HepG2 (cell line): ENCODE results near the gene ATAD3C. TPM values are rescaled to one million over a fixed set of nuclear protein-coding genes. Genes with fewer than 3 reads are reported as not detected.

ENCODE experiments used
- CAMTA2 ChIP-seq: sonication (generic); formaldehyde crosslinking; IDR thresholded peaks from 2 replicates; pipeline ENCODE4 v1.4.0; 2020; ENCODE audit warnings: mild to moderate bottlenecking, missing genetic modification reagents, borderline replicate concordance
- ERF ChIP-seq: IDR thresholded peaks from 2 replicates; pipeline ENCODE4 v1.6.1; 2018; ENCODE audit warnings: missing biosample characterization, missing genetic modification reagents
- HNRNPK ChIP-seq: fragments of 200-400 bp; formaldehyde crosslinking; IDR thresholded peaks from 2 replicates; pipeline ENCODE4 v1.6.1; 2018; ENCODE audit warnings: low read length, low read depth, moderate library complexity, mild to moderate bottlenecking; ENCODE audit not compliant: poor library complexity, severe bottlenecking
- KLF12 ChIP-seq: sonication (generic); formaldehyde crosslinking; IDR thresholded peaks from 2 replicates; pipeline ENCODE4 v1.4.0; 2020; ENCODE audit warnings: missing genetic modification reagents, borderline replicate concordance
- MZF1 ChIP-seq: sonication (generic); formaldehyde crosslinking; IDR thresholded peaks from 2 replicates; pipeline ENCODE4 v1.8.1; 2023; ENCODE audit warnings: mild to moderate bottlenecking, missing genetic modification reagents, borderline replicate concordance
- PHF20 ChIP-seq: sonication (generic); formaldehyde crosslinking; IDR thresholded peaks from 2 replicates; pipeline ENCODE4 v1.5.0; 2020; ENCODE audit warnings: mild to moderate bottlenecking, missing genetic modification reagents
- RBFOX2 ChIP-seq: fragments of 200-400 bp; formaldehyde crosslinking; IDR thresholded peaks from 2 replicates; pipeline ENCODE4 v1.6.1; 2017; ENCODE audit warnings: low read depth, mild to moderate bottlenecking, low read length
- ZC3H4 ChIP-seq: sonication (generic); formaldehyde crosslinking; IDR thresholded peaks from 2 replicates; pipeline ENCODE4 v1.4.0; 2020; ENCODE audit warnings: missing genetic modification reagents, borderline replicate concordance
- ZFX ChIP-seq: sonication (generic); formaldehyde crosslinking; IDR thresholded peaks from 2 replicates; pipeline ENCODE4 v1.4.0; 2020; ENCODE audit warnings: mild to moderate bottlenecking, low read depth, missing genetic modification reagents, moderate library complexity
- ZNF772 ChIP-seq: sonication (generic); formaldehyde crosslinking; IDR thresholded peaks from 2 replicates; pipeline ENCODE4 v1.5.0; 2020; ENCODE audit warnings: mild to moderate bottlenecking, missing genetic modification reagents
- ZNF878 ChIP-seq: sonication (generic); formaldehyde crosslinking; IDR thresholded peaks from 2 replicates; pipeline ENCODE4 v1.8.1; 2023; ENCODE audit warnings: mild to moderate bottlenecking, missing genetic modification reagents, moderate library complexity
- ZSCAN21 ChIP-seq: sonication (generic); formaldehyde crosslinking; IDR thresholded peaks from 2 replicates; pipeline ENCODE4 v1.8.0; 2022; ENCODE audit warnings: mild to moderate bottlenecking, missing genetic modification reagents, moderate library complexity, borderline replicate concordance
- polyA plus RNA-seq, 8 experiments: library from polyadenylated mRNA; depleted of rRNA in 3 of 8; stranded (reverse) in 7 of 8; unstranded in 1 of 8; fragments of >200 nt; fragmentation: Illumina TruSeq in 4 of 8; extraction: Trizol in 4 of 8; gene quantifications; 2 replicates each; pipeline versions ENCODE4 v1.2.1 to v1.2.3, GENCODE V29; 2011 to 2016; ENCODE audit warnings: low read depth in 4 of 8, missing spikeins in 1 of 8, mixed read lengths in 1 of 8; ENCODE audit not compliant: insufficient read depth in 1 of 8
- total RNA-seq, 5 experiments: library from RNA; depleted of rRNA; stranded (reverse); fragments of >200 nt; fragmentation: Illumina TruSeq; extraction: Trizol; gene quantifications; 2 replicates each; pipeline ENCODE4 v1.2.3, GENCODE V29; 2016; ENCODE audit warnings: low read depth in 1 of 5
- TF ChIP-seq, protein P1 (sequence below): sonication (generic); formaldehyde crosslinking; conservative IDR thresholded peaks from 2 replicates; pipeline ENCODE4 v1.8.0; 2022; ENCODE audit warnings: mild to moderate bottlenecking, moderate library complexity, missing genetic modification reagents
- TF ChIP-seq, protein P2 (sequence below): sonication (generic); formaldehyde crosslinking; IDR thresholded peaks from one replicate; pipeline ENCODE4 v1.5.1; 2020; ENCODE audit warnings: mild to moderate bottlenecking, missing genetic modification reagents; ENCODE audit errors: not compliant biosample characterization
- TF ChIP-seq, protein P3 (sequence below): sonication (generic); formaldehyde crosslinking; IDR thresholded peaks from 2 replicates; pipeline ENCODE4 v1.8.0; 2022; ENCODE audit warnings: missing genetic modification reagents, mild to moderate bottlenecking, inconsistent platforms, borderline replicate concordance

Gene ATAD3C
- total and polyA plus RNA-seq, 2 of the 13 experiments (the other 11 are each of a cell fraction or from before 2014, with no cell fraction given): 2.4 to 3.2 TPM

DNA sequence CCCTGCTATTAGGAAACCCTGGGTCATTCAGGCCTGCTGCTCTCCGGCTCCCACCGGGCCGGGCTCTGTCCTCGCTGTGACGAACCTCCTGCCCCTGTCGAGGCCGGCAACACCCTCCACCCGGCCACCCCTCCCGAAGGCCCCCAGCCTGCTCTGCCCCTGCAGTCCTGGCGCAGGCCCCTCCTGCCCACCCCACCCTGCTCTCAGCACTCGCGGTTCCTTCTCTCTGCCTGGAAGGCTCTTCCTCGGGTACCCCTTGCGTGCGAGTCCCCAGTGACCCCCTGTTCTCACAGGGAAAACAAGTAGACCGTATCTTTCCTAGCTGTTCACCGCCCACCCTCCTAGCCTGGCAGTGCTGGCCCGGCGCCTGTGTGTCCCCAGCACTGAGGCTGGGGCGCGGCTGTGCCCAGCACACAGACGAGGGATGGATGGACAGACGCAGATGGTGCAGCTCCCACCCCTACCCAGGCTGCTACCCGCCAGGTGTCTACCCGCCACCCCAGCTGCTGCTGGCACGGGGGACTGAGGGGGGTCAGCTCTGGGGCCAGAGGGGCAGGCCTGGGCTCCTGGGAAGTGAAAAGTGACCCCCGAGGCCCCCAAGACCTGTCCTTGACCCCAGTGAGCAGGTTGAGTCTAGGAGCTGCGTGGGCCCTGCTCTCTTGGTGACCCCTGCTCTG is 17.1 kb upstream of the ATAD3C start (continued):
- TF ChIP-seq, protein P1, sequence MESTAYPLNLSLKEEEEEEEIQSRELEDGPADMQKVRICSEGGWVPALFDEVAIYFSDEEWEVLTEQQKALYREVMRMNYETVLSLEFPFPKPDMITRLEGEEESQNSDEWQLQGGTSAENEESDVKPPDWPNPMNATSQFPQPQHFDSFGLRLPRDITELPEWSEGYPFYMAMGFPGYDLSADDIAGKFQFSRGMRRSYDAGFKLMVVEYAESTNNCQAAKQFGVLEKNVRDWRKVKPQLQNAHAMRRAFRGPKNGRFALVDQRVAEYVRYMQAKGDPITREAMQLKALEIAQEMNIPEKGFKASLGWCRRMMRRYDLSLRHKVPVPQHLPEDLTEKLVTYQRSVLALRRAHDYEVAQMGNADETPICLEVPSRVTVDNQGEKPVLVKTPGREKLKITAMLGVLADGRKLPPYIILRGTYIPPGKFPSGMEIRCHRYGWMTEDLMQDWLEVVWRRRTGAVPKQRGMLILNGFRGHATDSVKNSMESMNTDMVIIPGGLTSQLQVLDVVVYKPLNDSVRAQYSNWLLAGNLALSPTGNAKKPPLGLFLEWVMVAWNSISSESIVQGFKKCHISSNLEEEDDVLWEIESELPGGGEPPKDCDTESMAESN (CRISPR knock-in tag): no peak
- 0 out of 2 replicates have a peak, but pooled peaks have one; percentile 21 for TF ChIP-seq ZSCAN21 (CRISPR knock-in tag)
- peak; percentile 96 for TF ChIP-seq ZC3H4
- 0 out of 2 replicates have a peak, but pooled peaks have one; percentile 18 for TF ChIP-seq CAMTA2 (CRISPR knock-in tag)
- TF ChIP-seq ZFX: peak; percentile 2; the same call in 1 of the 2 replicates
- peak; percentile 78 for TF ChIP-seq RBFOX2
- TF ChIP-seq KLF12 (CRISPR knock-in tag): no peak
- peak; percentile 69; the same call in 1 of the 2 replicates for TF ChIP-seq ZNF772 (CRISPR knock-in tag)
- TF ChIP-seq, protein P2, sequence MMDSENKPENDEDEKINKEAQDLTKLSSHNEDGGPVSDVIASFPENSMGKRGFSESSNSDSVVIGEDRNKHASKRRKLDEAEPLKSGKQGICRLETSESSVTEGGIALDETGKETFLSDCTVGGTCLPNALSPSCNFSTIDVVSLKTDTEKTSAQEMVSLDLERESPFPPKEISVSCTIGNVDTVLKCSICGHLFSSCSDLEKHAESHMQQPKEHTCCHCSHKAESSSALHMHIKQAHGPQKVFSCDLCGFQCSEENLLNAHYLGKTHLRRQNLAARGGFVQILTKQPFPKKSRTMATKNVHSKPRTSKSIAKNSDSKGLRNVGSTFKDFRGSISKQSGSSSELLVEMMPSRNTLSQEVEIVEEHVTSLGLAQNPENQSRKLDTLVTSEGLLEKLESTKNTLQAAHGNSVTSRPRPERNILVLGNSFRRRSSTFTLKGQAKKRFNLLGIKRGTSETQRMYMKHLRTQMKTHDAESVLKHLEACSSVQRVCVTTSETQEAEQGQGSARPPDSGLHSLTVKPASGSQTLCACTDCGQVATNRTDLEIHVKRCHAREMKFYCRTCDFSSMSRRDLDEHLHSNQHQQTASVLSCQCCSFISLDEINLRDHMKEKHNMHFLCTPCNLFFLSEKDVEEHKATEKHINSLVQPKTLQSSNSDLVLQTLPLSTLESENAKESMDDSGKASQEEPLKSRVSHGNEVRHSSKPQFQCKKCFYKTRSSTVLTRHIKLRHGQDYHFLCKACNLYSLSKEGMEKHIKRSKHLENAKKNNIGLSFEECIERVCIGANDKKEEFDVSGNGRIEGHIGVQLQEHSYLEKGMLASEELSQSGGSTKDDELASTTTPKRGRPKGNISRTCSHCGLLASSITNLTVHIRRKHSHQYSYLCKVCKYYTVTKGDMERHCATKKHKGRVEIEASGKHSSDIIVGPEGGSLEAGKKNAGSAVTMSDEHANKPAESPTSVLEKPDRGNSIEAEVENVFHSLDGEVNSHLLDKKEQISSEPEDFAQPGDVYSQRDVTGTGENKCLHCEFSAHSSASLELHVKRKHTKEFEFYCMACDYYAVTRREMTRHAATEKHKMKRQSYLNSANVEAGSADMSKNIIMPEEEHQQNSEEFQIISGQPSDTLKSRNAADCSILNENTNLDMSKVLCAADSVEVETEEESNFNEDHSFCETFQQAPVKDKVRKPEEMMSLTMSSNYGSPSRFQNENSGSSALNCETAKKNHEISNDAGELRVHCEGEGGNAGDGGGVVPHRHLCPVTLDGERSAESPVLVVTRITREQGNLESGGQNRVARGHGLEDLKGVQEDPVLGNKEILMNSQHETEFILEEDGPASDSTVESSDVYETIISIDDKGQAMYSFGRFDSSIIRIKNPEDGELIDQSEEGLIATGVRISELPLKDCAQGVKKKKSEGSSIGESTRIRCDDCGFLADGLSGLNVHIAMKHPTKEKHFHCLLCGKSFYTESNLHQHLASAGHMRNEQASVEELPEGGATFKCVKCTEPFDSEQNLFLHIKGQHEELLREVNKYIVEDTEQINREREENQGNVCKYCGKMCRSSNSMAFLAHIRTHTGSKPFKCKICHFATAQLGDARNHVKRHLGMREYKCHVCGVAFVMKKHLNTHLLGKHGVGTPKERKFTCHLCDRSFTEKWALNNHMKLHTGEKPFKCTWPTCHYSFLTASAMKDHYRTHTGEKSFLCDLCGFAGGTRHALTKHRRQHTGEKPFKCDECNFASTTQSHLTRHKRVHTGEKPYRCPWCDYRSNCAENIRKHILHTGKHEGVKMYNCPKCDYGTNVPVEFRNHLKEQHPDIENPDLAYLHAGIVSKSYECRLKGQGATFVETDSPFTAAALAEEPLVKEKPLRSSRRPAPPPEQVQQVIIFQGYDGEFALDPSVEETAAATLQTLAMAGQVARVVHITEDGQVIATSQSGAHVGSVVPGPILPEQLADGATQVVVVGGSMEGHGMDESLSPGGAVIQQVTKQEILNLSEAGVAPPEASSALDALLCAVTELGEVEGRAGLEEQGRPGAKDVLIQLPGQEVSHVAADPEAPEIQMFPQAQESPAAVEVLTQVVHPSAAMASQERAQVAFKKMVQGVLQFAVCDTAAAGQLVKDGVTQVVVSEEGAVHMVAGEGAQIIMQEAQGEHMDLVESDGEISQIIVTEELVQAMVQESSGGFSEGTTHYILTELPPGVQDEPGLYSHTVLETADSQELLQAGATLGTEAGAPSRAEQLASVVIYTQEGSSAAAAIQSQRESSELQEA (CRISPR knock-in tag): peak; percentile 7
- peak; percentile 1; the same call in 1 of the 2 replicates for TF ChIP-seq ERF (CRISPR knock-in tag)
- TF ChIP-seq HNRNPK: peak; percentile 39
- peak; percentile 21; the same call in 1 of the 2 replicates for TF ChIP-seq PHF20
- TF ChIP-seq MZF1 (CRISPR knock-in tag): 0 out of 2 replicates have a peak, but pooled peaks have one; percentile 16
- TF ChIP-seq, protein P3, sequence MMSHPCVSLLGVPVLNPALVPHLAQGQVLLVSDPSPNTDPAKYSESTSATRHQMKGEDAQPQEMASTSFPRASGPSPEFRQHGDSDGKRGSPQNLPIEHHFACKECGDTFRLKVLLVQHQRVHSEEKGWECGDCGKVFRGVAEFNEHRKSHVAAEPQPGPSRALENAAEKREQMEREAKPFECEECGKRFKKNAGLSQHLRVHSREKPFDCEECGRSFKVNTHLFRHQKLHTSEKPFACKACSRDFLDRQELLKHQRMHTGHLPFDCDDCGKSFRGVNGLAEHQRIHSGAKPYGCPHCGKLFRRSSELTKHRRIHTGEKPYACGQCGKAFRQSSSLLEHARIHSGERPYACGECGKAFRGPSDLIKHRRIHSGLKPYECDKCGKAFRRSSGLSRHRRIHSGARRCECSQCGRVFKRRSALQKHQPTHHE: 0 out of 2 replicates have a peak, but pooled peaks have one; percentile 24
- TF ChIP-seq ZNF878 (CRISPR knock-in tag): 0 out of 2 replicates have a peak, but pooled peaks have one; percentile 22
